Right lung (tissue), 5 donors: ENCODE measurements around the gene CHST3. TPM values are rescaled to one million over a fixed set of nuclear protein-coding genes. Genes with fewer than 3 reads are reported as not detected.
"Not testable (repeated sequence)": the region's sequence is repeated elsewhere in the genome, so short reads cannot be mapped to it uniquely, and the experiment has no call there.

ENCODE experiments used
- DNase-seq, 2 donors: peaks; one replicate each; pipeline ENCODE4 v3.0.0-alpha.2; 2013
- polyA plus RNA-seq, 5 donors: library from polyadenylated mRNA; unstranded; fragments of 120-200 nt; gene quantifications; one replicate each; pipeline versions ENCODE4 v1.2.1 to v1.2.3, GENCODE V29; 2013; ENCODE audit warnings: inconsistent platforms in 1 of 5, low replicate concordance in 1 of 5; ENCODE audit not compliant: insufficient read length in 5 of 5, insufficient read depth in 1 of 5

CHST3 gene
- polyA plus RNA-seq, 5 donors: 10.1 to 11.4 (median 10.7) TPM

- DNase-seq: no peak
Measured at GRCh38 chr10:71971769-71972555, 7.8 kb downstream of the CHST3 start.

- no peak for DNase-seq
Measured at GRCh38 chr10:71972746-71973695, 8.8 kb downstream of the CHST3 start.

- DNase-seq: no peak
Measured at GRCh38 chr10:71973777-71974488, 9.7 kb downstream of the CHST3 start.

GRCh38 chr10:71974489-71975021 lies 10.4 kb downstream of the CHST3 start:
- DNase-seq: no peak

GRCh38 chr10:71975087-71975870 lies 11.1 kb downstream of the CHST3 start:
- no peak for DNase-seq

GRCh38 chr10:71975871-71976725 lies 11.9 kb downstream of the CHST3 start:
- DNase-seq: no peak

- DNase-seq: not testable (repeated sequence)
Measured at GRCh38 chr10:71977614-71977903, 13.4 kb downstream of the CHST3 start.

- DNase-seq: no peak
Measured at GRCh38 chr10:71978476-71978875, 14.3 kb downstream of the CHST3 start.

GRCh38 chr10:71978988-71979691 lies 14.9 kb downstream of the CHST3 start:
- DNase-seq: no peak

- DNase-seq: no peak
Measured at GRCh38 chr10:71979692-71980062, 15.5 kb downstream of the CHST3 start.

- no peak for DNase-seq
Measured at GRCh38 chr10:71980181-71981014, 16.2 kb downstream of the CHST3 start.

- DNase-seq: no peak
Measured at GRCh38 chr10:71981015-71981875, 17.1 kb downstream of the CHST3 start.

- no peak for DNase-seq
Measured at GRCh38 chr10:71981876-71982230, 17.7 kb downstream of the CHST3 start.

GRCh38 chr10:71982269-71983178 lies 18.3 kb downstream of the CHST3 start:
- DNase-seq: no peak

GRCh38 chr10:71984126-71984808 lies 20.1 kb downstream of the CHST3 start:
- DNase-seq: no peak

GRCh38 chr10:71984809-71985388 lies 20.7 kb downstream of the CHST3 start:
- no peak for DNase-seq
